ENCODE measurements around the gene PLTP.

DNA sequence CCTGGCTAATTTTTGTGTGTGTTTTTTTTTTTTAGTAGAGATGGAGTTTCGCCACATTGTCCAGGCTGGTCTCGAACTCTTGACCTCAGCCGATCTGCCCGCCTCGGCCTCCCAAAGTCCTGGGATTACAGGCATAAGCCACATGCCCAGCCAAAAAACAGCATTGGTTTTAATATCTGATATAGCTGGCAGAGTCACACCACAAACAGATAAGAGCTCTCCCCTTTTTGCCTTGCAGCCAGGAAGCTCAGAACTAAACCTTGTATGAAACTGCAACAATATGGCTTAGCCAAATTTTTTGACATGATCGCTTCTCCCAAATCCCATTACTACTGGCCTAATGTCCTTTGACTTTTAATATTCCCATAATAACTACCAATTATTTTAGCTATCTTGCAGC is 59.6 kb downstream of the PLTP start:
- TF ChIP-seq, protein P1, sequence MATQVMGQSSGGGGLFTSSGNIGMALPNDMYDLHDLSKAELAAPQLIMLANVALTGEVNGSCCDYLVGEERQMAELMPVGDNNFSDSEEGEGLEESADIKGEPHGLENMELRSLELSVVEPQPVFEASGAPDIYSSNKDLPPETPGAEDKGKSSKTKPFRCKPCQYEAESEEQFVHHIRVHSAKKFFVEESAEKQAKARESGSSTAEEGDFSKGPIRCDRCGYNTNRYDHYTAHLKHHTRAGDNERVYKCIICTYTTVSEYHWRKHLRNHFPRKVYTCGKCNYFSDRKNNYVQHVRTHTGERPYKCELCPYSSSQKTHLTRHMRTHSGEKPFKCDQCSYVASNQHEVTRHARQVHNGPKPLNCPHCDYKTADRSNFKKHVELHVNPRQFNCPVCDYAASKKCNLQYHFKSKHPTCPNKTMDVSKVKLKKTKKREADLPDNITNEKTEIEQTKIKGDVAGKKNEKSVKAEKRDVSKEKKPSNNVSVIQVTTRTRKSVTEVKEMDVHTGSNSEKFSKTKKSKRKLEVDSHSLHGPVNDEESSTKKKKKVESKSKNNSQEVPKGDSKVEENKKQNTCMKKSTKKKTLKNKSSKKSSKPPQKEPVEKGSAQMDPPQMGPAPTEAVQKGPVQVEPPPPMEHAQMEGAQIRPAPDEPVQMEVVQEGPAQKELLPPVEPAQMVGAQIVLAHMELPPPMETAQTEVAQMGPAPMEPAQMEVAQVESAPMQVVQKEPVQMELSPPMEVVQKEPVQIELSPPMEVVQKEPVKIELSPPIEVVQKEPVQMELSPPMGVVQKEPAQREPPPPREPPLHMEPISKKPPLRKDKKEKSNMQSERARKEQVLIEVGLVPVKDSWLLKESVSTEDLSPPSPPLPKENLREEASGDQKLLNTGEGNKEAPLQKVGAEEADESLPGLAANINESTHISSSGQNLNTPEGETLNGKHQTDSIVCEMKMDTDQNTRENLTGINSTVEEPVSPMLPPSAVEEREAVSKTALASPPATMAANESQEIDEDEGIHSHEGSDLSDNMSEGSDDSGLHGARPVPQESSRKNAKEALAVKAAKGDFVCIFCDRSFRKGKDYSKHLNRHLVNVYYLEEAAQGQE (tag by site-specific recombination; IDR thresholded peaks at IDR 0.05): no peak
- TF ChIP-seq PRDM4 (tag by site-specific recombination; IDR thresholded peaks at IDR 0.05) (no peak), GFI1B (tag by site-specific recombination; IDR thresholded peaks at IDR 0.05) (no peak), CTCF (tag by site-specific recombination; IDR thresholded peaks at IDR 0.05) (no peak), ZNF132 (tag by site-specific recombination; IDR thresholded peaks at IDR 0.05; ENCODE audit: borderline replicate concordance) (no peak)
